Prostate gland (tissue), 2 donors: ENCODE results near the gene ITGA2B.

ENCODE experiments used
- CTCF ChIP-seq, 4 experiments: fragments of 200-600 bp in 2 of 4; fragments of 450-650 bp in 2 of 4; sonication (generic) in 2 of 4; IDR thresholded peaks; 1 replicate in 3 of 4; 2 replicates in 1 of 4; pipeline ENCODE4 v1.5.1; 2016 to 2019; ENCODE audit warnings: antibody characterized with exemption in 4 of 4, mild to moderate bottlenecking in 2 of 4, moderate library complexity in 2 of 4
- POLR2A ChIP-seq: fragments of 450-650 bp; IDR thresholded peaks from one replicate; pipeline ENCODE4 v1.6.1; 2016; ENCODE audit warnings: antibody characterized with exemption, mild to moderate bottlenecking

DNA sequence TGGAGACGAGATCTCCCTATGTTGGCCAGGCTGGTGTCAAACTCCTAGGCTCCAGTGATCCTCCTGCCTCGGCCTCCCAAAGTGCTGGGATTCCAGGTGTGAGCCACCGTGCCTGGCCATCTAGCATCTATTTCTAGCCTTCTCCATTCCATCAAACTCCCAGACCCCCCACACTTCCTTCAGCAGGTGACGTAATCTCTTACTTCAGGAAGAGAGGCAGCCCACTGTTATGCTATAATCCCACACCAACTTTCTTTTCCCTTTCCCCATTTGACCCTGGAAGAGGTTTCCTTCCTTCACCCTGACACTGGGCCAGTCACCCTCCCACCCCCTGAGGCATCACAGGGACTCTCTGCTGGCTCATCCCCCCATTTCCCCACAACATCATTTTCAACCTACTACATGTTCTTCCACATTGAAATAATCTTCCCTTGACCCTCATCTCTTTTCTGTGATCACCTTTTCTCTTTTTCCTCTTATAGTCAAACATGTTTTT, 7.6 kb downstream of the ITGA2B start:
- TF ChIP-seq CTCF (IDR thresholded peaks at IDR 0.05): no peak
- TF ChIP-seq POLR2A: no peak
